SK-N-MC (cell line): ENCODE data around the gene DPF3.

ENCODE experiments used
- DNase-seq: peaks from one replicate; pipeline ENCODE4 v3.0.0-alpha.2; 2011; ENCODE audit warnings: low read depth, low spot score
- H3K27ac ChIP-seq: fragments of 200-600 bp; sonication (generic); 2 replicates; pipeline ENCODE4 v1.5.1; 2016; ENCODE audit warnings: mixed run types
- H3K36me3 ChIP-seq: fragments of 200-600 bp; sonication (generic); 2 replicates; pipeline ENCODE4 v1.6.1; 2017; ENCODE audit warnings: antibody characterized with exemption, low read length, mixed read lengths; ENCODE audit not compliant: insufficient read depth
- H3K4me3 ChIP-seq: fragments of 200-600 bp; sonication (generic); 2 replicates; pipeline ENCODE4 v1.5.1; 2016
- H3K9ac ChIP-seq: fragments of 200-600 bp; sonication (generic); 2 replicates; pipeline ENCODE4 v1.8.0; 2017; ENCODE audit warnings: mixed run types, mixed read lengths; ENCODE audit not compliant: insufficient read length
- H3K9me3 ChIP-seq: fragments of 200-600 bp; sonication (generic); 2 replicates; pipeline ENCODE4 v1.6.1; 2017; ENCODE audit warnings: low read depth, mild to moderate bottlenecking, antibody characterized with exemption, low read length, moderate library complexity, mixed read lengths
- EZH2 ChIP-seq: fragments of 200-600 bp; sonication (generic); IDR thresholded peaks from one replicate; pipeline ENCODE4 v1.6.1; 2017; ENCODE audit warnings: antibody characterized with exemption
- FOXP2 ChIP-seq: optimal IDR thresholded peaks from 2 replicates; pipeline ENCODE3; 2011; ENCODE audit warnings: mild to moderate bottlenecking, moderate library complexity; ENCODE audit not compliant: insufficient read depth; ENCODE audit errors: extremely low read length, control extremely low read depth
- POLR2AphosphoS5 ChIP-seq: IDR thresholded peaks from 2 replicates; pipeline ENCODE4 v1.6.1; 2012; ENCODE audit warnings: mild to moderate bottlenecking, low read depth, low read length, borderline replicate concordance

Gene DPF3

DNA sequence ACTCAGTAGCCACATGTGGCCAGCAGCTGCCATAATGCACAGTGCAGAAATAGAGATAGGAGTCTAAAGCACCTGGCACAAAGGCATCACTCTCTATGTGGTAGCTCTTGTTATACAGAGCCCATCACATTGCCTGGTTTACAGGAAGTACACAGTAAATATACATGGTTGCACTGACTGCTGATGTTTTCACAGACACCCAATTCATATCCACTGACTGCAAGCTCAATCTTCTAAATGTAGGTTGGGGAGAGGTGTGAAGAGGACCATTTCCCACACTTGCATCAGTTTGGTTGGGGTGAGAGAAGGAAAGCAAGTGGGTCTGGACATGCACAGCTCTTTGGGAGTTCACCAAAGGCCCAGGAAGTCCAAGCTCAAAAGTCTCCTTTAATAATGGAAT is 172.8 kb downstream of the DPF3 start:
- H3K9me3 ChIP-seq, result no peaks in the 10 kb centered on the region
- TF ChIP-seq FOXP2, result no peak
- TF ChIP-seq POLR2AphosphoS5, result no peak
- DNase-seq, result no peak
- H3K4me3 ChIP-seq, result no peak overlapping the region
- no peaks in the 10 kb centered on the region for H3K36me3 ChIP-seq
- no peak overlapping the region for H3K27ac ChIP-seq
- no peak overlapping the region for H3K9ac ChIP-seq

DNA sequence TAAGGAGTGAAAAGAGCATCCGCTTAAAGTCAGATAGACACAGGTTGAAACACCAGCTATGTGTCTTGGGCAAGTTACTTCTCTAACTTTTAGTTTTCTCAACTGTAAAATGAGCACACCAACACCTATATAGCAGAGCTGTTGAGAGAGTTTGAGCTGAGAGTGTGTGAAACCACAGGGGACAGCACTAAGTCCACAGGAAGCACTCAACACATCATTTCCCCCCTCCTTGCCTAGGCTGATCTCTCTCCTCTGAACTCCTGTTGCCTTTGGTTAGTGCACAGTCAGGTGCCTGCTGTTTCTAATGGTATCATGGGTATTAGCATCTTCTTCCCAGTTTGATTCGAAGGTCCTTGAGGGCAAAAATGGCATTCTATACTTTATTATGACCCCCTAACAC is 176.7 kb downstream of the DPF3 start:
- DNase-seq, result no peak
- Histone ChIP-seq H3K9ac (no peak overlapping the region), H3K27ac (no peak overlapping the region), H3K9me3 (no peaks in the 10 kb centered on the region), H3K36me3 (no peaks in the 10 kb centered on the region), H3K4me3 (no peak overlapping the region)
- TF ChIP-seq FOXP2 (no peak), EZH2 (no peak), POLR2AphosphoS5 (no peak)

DNA sequence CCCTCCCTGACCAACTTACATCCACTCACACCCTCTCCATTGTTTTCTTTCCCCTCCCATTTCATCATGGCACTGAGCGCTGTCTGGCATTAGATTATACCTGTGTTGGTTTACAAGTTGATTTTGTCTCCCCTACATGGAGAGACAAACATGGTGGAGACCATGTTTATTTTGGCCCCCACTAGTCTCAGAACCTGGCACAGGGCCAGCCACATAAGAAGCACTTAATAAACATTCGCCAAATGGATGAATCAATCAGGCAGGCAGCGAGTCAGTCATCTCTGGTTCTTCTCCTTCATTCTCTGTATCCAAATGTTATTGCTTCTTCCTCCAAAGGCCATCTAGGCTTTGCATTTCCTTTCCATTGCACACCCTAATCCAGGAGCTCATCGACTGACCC is 177.4 kb downstream of the DPF3 start:
- Histone ChIP-seq H3K9ac (no peak overlapping the region), H3K27ac (no peak overlapping the region), H3K9me3 (no peaks in the 10 kb centered on the region), H3K4me3 (no peak overlapping the region), H3K36me3 (no peaks in the 10 kb centered on the region)
- DNase-seq, result no peak
- TF ChIP-seq POLR2AphosphoS5 (no peak), EZH2 (no peak), FOXP2 (no peak)

DNA sequence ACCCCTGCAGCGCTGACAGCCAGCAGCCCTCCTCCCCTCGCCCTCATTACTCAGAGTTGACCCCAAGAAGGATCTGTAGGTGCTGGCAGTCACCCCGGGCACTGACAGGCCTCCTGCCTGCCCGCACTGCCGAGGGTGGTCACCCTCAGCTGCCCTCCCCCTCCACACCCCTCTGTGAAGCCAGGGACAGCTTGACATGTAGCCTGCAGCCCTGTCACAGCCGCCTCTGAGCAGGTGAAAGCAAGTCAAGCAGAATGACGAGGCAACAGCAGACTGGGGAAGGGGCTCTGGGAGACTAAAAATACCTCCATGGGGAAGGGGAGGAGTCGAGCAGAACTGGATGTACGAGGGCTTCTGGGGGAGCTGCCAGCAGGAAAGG is 178.1 kb downstream of the DPF3 start:
- no peak overlapping the region for H3K4me3 ChIP-seq
- H3K9ac ChIP-seq, result no peak overlapping the region
- TF ChIP-seq FOXP2 (no peak), EZH2 (no peak), POLR2AphosphoS5 (no peak)
- DNase-seq, result no peak
- H3K36me3 ChIP-seq, result no peaks in the 10 kb centered on the region
- H3K27ac ChIP-seq, result no peak overlapping the region
- no peaks in the 10 kb centered on the region for H3K9me3 ChIP-seq

DNA sequence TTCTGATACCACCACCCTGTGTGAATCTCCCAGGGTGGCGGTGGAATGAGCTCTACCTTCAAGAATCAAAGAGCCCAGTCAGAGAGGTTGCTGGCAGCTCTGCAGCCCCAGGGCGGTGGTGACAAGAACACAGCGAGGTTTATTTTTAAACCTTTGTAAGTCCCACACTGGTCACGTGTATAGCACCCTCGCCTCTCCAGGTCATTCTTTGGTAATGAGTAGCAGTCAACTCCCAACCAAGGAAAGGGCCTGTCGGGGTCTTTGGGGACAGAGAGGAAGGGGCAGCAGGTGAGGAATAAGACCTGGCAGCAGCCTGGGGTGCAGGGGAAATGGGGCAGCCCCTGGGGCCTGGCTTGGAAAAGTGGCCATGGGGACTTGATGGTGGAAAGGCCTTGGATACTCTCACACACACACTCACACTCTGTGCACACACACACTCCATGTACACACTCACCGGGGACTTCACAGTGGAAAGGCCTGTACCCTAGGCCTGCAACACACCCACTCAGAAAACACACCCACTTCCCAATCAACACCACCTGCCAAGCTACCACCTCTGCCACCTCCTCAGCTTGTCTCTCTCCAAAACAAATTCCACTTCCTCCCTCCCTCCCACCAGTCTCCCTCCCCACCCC is 178.6 kb downstream of the DPF3 start:
- no peak for TF ChIP-seq FOXP2
- no peak for TF ChIP-seq EZH2
- TF ChIP-seq POLR2AphosphoS5, result no peak
- H3K36me3 ChIP-seq, result no peaks in the 10 kb centered on the region
- no peak overlapping the region for H3K9ac ChIP-seq
- DNase-seq, result no peak
- no peaks in the 10 kb centered on the region for H3K9me3 ChIP-seq
- H3K4me3 ChIP-seq, result no peak overlapping the region
- H3K27ac ChIP-seq, result no peak overlapping the region

DNA sequence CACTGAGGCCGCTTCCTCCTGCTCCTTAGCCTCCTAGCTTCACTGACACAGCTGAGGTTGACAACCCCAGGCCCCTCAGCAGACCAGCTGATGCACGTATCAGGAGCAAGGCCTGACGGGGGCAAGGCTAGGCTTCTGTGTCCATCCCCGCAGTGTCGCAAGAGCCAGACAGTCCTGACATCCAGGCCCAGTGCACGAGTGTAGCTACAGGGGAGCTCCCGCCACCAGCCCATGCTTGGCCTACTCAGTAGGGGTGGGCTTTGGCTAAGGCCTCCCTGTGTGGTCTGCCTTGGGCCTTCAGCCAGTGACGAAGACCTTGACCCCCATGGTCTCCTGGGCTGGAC is 179.1 kb downstream of the DPF3 start:
- Histone ChIP-seq H3K4me3 (no peak overlapping the region), H3K27ac (no peak overlapping the region), H3K9ac (no peak overlapping the region), H3K36me3 (no peaks in the 10 kb centered on the region), H3K9me3 (no peaks in the 10 kb centered on the region)
- TF ChIP-seq FOXP2 (no peak), POLR2AphosphoS5 (no peak), EZH2 (no peak)
- no peak for DNase-seq

DNA sequence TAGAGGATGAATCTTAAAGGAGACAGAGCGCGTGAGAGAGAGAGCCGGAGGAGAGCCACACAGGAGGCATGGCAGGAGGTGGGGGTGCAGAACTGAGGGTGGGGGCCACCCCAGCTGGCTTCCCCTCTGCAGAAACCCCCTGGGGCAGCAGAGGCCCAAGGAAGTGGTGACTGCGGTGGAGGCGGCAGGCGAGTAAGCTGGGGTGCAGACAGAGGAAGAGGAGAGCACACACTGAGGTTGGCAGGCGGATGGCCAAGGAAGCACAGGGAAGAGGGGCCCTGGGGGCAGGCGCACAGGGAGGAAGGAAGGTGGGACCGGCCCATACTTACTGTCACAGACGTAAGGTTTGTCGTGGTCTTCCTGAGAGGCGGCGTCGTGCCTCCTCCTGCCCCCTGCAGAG is 179.8 kb downstream of the DPF3 start:
- no peaks in the 10 kb centered on the region for H3K36me3 ChIP-seq
- no peak for TF ChIP-seq EZH2
- no peak for TF ChIP-seq POLR2AphosphoS5
- no peak for TF ChIP-seq FOXP2
- H3K27ac ChIP-seq, result no peak overlapping the region
- DNase-seq, result no peak
- H3K9ac ChIP-seq, result no peak overlapping the region
- no peaks in the 10 kb centered on the region for H3K9me3 ChIP-seq
- no peak overlapping the region for H3K4me3 ChIP-seq

DNA sequence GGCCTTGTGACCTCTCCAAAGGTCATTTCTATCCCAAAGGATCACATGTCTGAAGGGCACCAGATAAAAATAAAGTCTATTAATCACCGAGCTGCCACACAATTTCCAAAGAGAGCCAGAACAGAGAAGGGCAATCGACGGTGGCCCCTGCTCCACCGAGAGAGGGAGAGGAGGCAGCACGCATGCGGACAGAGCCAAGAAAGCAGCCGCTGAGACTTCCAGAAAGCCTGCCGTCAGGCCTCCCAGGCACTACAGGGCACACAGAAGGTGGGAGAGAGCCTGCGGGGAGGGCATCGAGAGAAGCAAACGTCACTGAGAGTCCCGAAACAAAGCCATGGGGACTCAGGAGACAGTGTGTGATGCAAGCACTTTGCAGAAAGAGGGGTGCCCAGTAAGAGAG is 182.0 kb downstream of the DPF3 start:
- Histone ChIP-seq H3K9me3 (no peaks in the 10 kb centered on the region), H3K4me3 (no peak overlapping the region), H3K27ac (no peak overlapping the region), H3K9ac (no peak overlapping the region), H3K36me3 (no peaks in the 10 kb centered on the region)
- TF ChIP-seq FOXP2, result no peak
- no peak for TF ChIP-seq EZH2
- no peak for TF ChIP-seq POLR2AphosphoS5
- no peak for DNase-seq

DNA sequence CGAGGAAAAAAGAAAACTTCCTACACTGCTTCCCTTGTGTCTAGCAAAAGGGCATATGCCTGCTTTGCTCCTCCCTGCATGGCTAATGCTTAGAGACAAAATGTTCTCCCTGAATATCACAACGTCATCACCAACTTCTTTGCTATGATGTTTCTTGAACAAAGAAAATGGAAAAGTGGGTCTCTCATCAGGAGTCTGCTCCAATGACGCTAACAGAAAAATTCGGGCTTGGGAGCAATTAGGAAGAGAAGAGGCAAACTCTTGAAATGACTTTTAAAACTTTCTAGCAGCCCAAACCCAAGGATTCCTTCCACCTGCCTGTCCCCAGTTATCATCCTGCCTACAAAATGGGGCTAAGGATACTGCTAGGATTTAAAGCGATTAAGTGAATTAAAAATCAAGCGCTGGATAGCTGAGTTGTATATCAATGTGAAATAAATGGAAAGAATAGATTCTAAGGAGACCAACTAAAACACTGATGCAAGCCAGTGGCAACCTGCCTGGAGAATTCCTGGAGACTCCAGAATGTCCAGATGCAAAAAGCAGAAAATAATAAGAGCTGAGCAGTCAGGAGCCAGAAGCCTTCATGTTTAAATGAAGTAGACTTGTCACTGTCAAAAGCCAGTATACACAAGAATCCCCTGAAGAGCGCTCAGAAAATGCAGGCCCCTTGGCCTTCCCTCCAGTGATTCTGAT is 183.8 kb downstream of the DPF3 start:
- no peak for DNase-seq
- Histone ChIP-seq H3K9ac (no peak overlapping the region), H3K36me3 (no peaks in the 10 kb centered on the region), H3K9me3 (no peaks in the 10 kb centered on the region), H3K27ac (no peak overlapping the region), H3K4me3 (no peak overlapping the region)
- TF ChIP-seq FOXP2, result no peak
